Loucy (cell line): ENCODE data around the gene PBX4.
A peak's percentile ranks its signal among the peaks of the same experiment; 100 is the strongest.

Experiments
- H2AFZ ChIP-seq: fragments of 200-600 bp; sonication (generic); 2 replicates; pipeline ENCODE4 v1.6.0; 2016; ENCODE audit warnings: antibody characterized with exemption, mild to moderate bottlenecking, low read length, moderate library complexity
- H3F3A ChIP-seq: fragments of 200-600 bp; 2 replicates; pipeline ENCODE4 v1.6.0; 2016; ENCODE audit warnings: antibody characterized with exemption, low read depth, mild to moderate bottlenecking
- H3K27me3 ChIP-seq: fragments of 200-600 bp; sonication (generic); 2 replicates; pipeline ENCODE4 v1.6.1; 2014; ENCODE audit warnings: low read length, mild to moderate bottlenecking; ENCODE audit not compliant: insufficient read depth, poor library complexity, severe bottlenecking
- H3K36me3 ChIP-seq: fragments of 200-600 bp; sonication (generic); 2 replicates; pipeline ENCODE4 v1.6.1; 2016; ENCODE audit warnings: low read length; ENCODE audit not compliant: insufficient read depth
- H3K4me1 ChIP-seq: fragments of 200-600 bp; sonication (generic); 2 replicates; pipeline ENCODE4 v1.5.1; 2014; ENCODE audit warnings: low read length, mild to moderate bottlenecking; ENCODE audit not compliant: insufficient read depth, poor library complexity, severe bottlenecking
- H3K4me2 ChIP-seq: fragments of 200-600 bp; sonication (generic); 2 replicates; pipeline ENCODE4 v1.6.0; 2014; ENCODE audit warnings: antibody characterized with exemption, low read length, low read depth, mild to moderate bottlenecking; ENCODE audit not compliant: poor library complexity, severe bottlenecking
- H3K4me3 ChIP-seq: fragments of 200-600 bp; sonication (generic); 2 replicates; pipeline ENCODE4 v1.5.1; 2014; ENCODE audit warnings: low read length, mild to moderate bottlenecking, mixed read lengths; ENCODE audit not compliant: poor library complexity, severe bottlenecking
- H3K79me2 ChIP-seq: fragments of 200-600 bp; sonication (generic); 2 replicates; pipeline ENCODE4 v1.6.1; 2014; ENCODE audit warnings: low read length; ENCODE audit not compliant: insufficient read depth
- H3K9ac ChIP-seq: fragments of 200-600 bp; sonication (generic); 2 replicates; pipeline ENCODE4 v1.6.0; 2014; ENCODE audit warnings: mild to moderate bottlenecking, low read depth, low read length, moderate library complexity; ENCODE audit not compliant: poor library complexity, severe bottlenecking
- H3K9me2 ChIP-seq: fragments of 200-600 bp; sonication (generic); replicated peaks from 2 replicates; pipeline ENCODE4 v1.6.1; 2016; ENCODE audit warnings: low read depth, low read length, mixed read lengths
- H3K9me3 ChIP-seq: fragments of 200-600 bp; sonication (generic); 2 replicates; pipeline ENCODE4 v1.6.1; 2014; ENCODE audit warnings: mild to moderate bottlenecking, antibody characterized with exemption, low read length, low read depth; ENCODE audit not compliant: insufficient read depth
- H4K20me1 ChIP-seq: fragments of 200-600 bp; sonication (generic); 2 replicates; pipeline ENCODE4 v1.6.0; 2014; ENCODE audit warnings: antibody characterized with exemption, low read length, mild to moderate bottlenecking; ENCODE audit not compliant: insufficient read depth, poor library complexity, severe bottlenecking
- EZH2phosphoT487 ChIP-seq: fragments of 200-600 bp; IDR thresholded peaks from 2 replicates; pipeline ENCODE4 v1.6.1; 2018; ENCODE audit warnings: antibody characterized with exemption, mild to moderate bottlenecking, moderate library complexity, borderline replicate concordance
- TF ChIP-seq, protein P1 (sequence below): fragments of 200-600 bp; sonication (generic); conservative IDR thresholded peaks from 2 replicates; pipeline ENCODE4 v1.5.1; 2014; ENCODE audit warnings: mild to moderate bottlenecking, antibody characterized with exemption, low read length

Gene PBX4

GRCh38 chr19:19644054-19644388 is 25.5 kb upstream of the PBX4 start:
- H3F3A ChIP-seq: no peaks in the 10 kb centered on the region
- peaks cover 26% of the 10 kb centered on the region; the same call in 1 of the 2 replicates for H3K36me3 ChIP-seq
- H3K27me3 ChIP-seq: no peaks in the 10 kb centered on the region
- no peaks in the 10 kb centered on the region for H4K20me1 ChIP-seq
- no peak for TF ChIP-seq EZH2phosphoT487
- TF ChIP-seq, protein P1, sequence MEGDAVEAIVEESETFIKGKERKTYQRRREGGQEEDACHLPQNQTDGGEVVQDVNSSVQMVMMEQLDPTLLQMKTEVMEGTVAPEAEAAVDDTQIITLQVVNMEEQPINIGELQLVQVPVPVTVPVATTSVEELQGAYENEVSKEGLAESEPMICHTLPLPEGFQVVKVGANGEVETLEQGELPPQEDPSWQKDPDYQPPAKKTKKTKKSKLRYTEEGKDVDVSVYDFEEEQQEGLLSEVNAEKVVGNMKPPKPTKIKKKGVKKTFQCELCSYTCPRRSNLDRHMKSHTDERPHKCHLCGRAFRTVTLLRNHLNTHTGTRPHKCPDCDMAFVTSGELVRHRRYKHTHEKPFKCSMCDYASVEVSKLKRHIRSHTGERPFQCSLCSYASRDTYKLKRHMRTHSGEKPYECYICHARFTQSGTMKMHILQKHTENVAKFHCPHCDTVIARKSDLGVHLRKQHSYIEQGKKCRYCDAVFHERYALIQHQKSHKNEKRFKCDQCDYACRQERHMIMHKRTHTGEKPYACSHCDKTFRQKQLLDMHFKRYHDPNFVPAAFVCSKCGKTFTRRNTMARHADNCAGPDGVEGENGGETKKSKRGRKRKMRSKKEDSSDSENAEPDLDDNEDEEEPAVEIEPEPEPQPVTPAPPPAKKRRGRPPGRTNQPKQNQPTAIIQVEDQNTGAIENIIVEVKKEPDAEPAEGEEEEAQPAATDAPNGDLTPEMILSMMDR: peak; percentile 6; the same call in 1 of the 2 replicates
- H3K9ac ChIP-seq: peak overlapping the region; percentile 88
- H2AFZ ChIP-seq: no peak overlapping the region
- H3K4me1 ChIP-seq: peaks cover 11% of the 10 kb centered on the region
- peak overlapping the region; percentile 87 for H3K4me3 ChIP-seq
- peaks cover 11% of the 10 kb centered on the region; the same call in 1 of the 2 replicates for H3K79me2 ChIP-seq
- peak overlapping the region; percentile 98 for H3K4me2 ChIP-seq
- H3K9me3 ChIP-seq: no peaks in the 10 kb centered on the region
- H3K9me2 ChIP-seq: no peaks in the 10 kb centered on the region

- Histone ChIP-seq H3K4me1 (peaks cover 11% of the 10 kb centered on the region), H3F3A (no peaks in the 10 kb centered on the region), H3K27me3 (no peaks in the 10 kb centered on the region), H3K9me3 (no peaks in the 10 kb centered on the region), H3K4me2 (peak within 1 kb of the TSS; percentile 98), H2AFZ (peak within 1 kb of the TSS; percentile 79), H3K9me2 (no peaks in the 10 kb centered on the region), H3K79me2 (peaks cover 11% of the 10 kb centered on the region; the same call in 1 of the 2 replicates), H3K9ac (peak within 1 kb of the TSS; percentile 88), H4K20me1 (no peaks in the 10 kb centered on the region), H3K4me3 (peak within 1 kb of the TSS; percentile 87), H3K36me3 (peaks cover 26% of the 10 kb centered on the region; the same call in 1 of the 2 replicates)
- TF ChIP-seq EZH2phosphoT487: no peak
- TF ChIP-seq, protein P1: peak; percentile 91
Measured at GRCh38 chr19:19643158-19644053, 24.9 kb upstream of the PBX4 start, which contains the start of gene GMIP. Gene GMIP, minus strand, starts transcription at chr19:19643657. Its CDS starts 128 bp downstream, at chr19:19643529.

DNA sequence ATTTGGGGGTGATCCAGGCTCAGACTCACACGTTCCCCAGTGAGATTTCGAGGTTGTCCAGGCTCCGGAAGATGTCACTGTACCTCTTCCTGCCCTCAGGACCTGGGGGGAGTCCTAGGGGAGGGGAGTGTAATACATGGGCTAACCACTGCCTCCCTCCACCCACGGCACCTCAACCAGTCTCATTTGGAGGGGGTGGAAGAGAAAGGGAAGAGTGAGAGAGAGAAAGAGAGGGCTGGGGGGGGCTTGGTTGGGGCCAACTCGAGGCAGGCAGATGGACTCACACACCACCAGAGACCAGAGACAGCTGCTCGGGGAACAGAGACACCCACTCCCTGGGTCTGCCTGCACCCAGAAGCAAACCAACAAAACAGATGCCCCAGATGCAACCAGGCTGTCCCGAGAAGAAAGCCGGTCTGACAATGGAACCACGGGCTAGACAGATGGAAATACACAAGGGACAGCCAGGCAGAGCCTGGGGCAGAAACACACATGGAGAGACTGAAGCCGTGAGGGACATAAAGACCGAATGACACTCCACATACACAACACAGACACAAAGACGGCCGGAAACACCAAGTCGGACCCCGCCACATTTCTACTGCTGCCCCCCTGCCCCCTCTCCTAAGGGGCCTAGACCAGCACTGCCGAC is 24.1 kb upstream of the PBX4 start:
- peak overlapping the region; percentile 88 for H3K9ac ChIP-seq
- H3K9me2 ChIP-seq: no peaks in the 10 kb centered on the region
- H3K36me3 ChIP-seq: peaks cover 26% of the 10 kb centered on the region; the same call in 1 of the 2 replicates
- H3K79me2 ChIP-seq: peaks cover 11% of the 10 kb centered on the region; the same call in 1 of the 2 replicates
- H3K4me2 ChIP-seq: peak overlapping the region; percentile 98
- no peaks in the 10 kb centered on the region for H4K20me1 ChIP-seq
- no peak for TF ChIP-seq EZH2phosphoT487
- TF ChIP-seq, protein P1: no peak
- no peaks in the 10 kb centered on the region for H3F3A ChIP-seq
- H3K9me3 ChIP-seq: no peaks in the 10 kb centered on the region
- peak overlapping the region; percentile 79 for H2AFZ ChIP-seq
- peak overlapping the region; percentile 87 for H3K4me3 ChIP-seq
- H3K27me3 ChIP-seq: no peaks in the 10 kb centered on the region
- H3K4me1 ChIP-seq: peaks cover 11% of the 10 kb centered on the region
